Spinal cord (tissue), 10 donors: Measurements from ENCODE around the gene THTPA. TPM values are rescaled to one million over a fixed set of nuclear protein-coding genes. Genes with fewer than 3 reads are reported as not detected.
A peak's percentile ranks its signal among the peaks of the same experiment; 100 is the strongest.
"Not testable (repeated sequence)": the region's sequence is repeated elsewhere in the genome, so short reads cannot be mapped to it uniquely, and the experiment has no call there.

Source experiments
- DNase-seq, 6 donors: peaks; one replicate each; pipeline versions ENCODE4 v3.0.0 to v3.0.0-alpha.2; 2013 to 2015; ENCODE audit warnings: low spot score in 6 of 6, low read depth in 4 of 6
- H3K27ac ChIP-seq: one replicate; pipeline ENCODE4 v1.5.1; 2013; ENCODE audit warnings: low read depth, low read length, control low read depth
- H3K27me3 ChIP-seq: one replicate; pipeline ENCODE4 v1.6.1; 2013; ENCODE audit warnings: low read length; ENCODE audit not compliant: control insufficient read depth, insufficient read depth
- H3K36me3 ChIP-seq: one replicate; pipeline ENCODE4 v1.6.1; 2013; ENCODE audit warnings: low read length; ENCODE audit not compliant: control insufficient read depth, insufficient read depth
- H3K4me1 ChIP-seq: one replicate; pipeline ENCODE4 v1.6.1; 2013; ENCODE audit warnings: low read length; ENCODE audit not compliant: control insufficient read depth, insufficient read depth
- H3K4me3 ChIP-seq: one replicate; pipeline ENCODE4 v1.5.1; 2013; ENCODE audit warnings: low read depth, low read length, control low read depth
- H3K9me3 ChIP-seq: one replicate; pipeline ENCODE4 v1.6.1; 2013; ENCODE audit warnings: low read length; ENCODE audit not compliant: control insufficient read depth, insufficient read depth
- whole genome bisulfite sequencing: methylation state at CpG from one replicate; pipeline ENCODE4 v1.1.5; 2013; ENCODE audit warnings: missing lambda C conversion rate; ENCODE audit not compliant: insufficient coverage; 5-methylcytosine and 5-hydroxymethylcytosine counted together
- polyA plus RNA-seq, 2 donors: library from polyadenylated mRNA; unstranded; fragments of 120-200 nt; gene quantifications; one replicate each; pipeline ENCODE4 v1.2.1, GENCODE V29; 2013; ENCODE audit not compliant: insufficient read length in 2 of 2
- total RNA-seq, 2 donors: library from RNA; depleted of rRNA in 1 of 2; stranded (reverse); fragments of 120-200 nt in 1 of 2; fragments of >200 nt in 1 of 2; gene quantifications; one replicate each; pipeline versions ENCODE4 v1.2.3 to v1.2.4, GENCODE V29; 2013 to 2014
- donor health status: healthy.

The THTPA gene
- total and polyA plus RNA-seq, 4 donors = 15.1 to 36.7 (median 26.0) TPM

DNA sequence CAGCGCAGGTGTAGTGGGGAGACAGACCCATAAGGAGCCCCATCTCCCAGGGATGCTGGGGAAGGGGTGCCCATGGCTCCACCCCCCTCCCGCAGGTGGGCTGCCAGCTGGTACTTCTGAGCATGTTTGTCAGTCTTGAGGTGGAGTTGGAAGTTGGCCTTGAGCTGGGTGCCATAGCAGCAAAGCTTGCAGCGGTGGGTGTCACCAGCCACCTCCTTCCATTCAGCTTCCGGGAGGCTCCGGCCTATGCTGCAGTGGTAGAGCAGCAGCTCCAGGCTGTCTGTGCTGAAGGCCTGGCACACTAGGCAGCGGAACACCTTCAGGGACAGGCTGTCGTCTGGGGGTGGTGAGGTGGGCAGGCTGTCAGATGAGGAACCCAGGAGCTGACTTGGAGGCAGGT, 23.4 kb upstream of the THTPA start:
- peaks cover 83% of the 10 kb centered on the region for H3K36me3 ChIP-seq
- H3K4me3 ChIP-seq = no peak overlapping the region
- 100% methylated on average over 5 of the region's 7 CpGs for WGBS
- H3K9me3 ChIP-seq = no peaks in the 10 kb centered on the region
- DNase-seq = no peak
- no peaks in the 10 kb centered on the region for H3K27me3 ChIP-seq
- H3K4me1 ChIP-seq = peaks cover 37% of the 10 kb centered on the region
- no peak overlapping the region for H3K27ac ChIP-seq

GRCh38 chr14:23533652-23534435, 22.2 kb upstream of the THTPA start:
- Histone ChIP-seq H3K4me1 (peaks cover 37% of the 10 kb centered on the region), H3K36me3 (peaks cover 73% of the 10 kb centered on the region), H3K27ac (no peak overlapping the region), H3K27me3 (no peaks in the 10 kb centered on the region), H3K9me3 (no peaks in the 10 kb centered on the region), H3K4me3 (no peak overlapping the region)
- DNase-seq = no peak
- WGBS = 90% methylated on average over 12 of the region's 16 CpGs

DNA sequence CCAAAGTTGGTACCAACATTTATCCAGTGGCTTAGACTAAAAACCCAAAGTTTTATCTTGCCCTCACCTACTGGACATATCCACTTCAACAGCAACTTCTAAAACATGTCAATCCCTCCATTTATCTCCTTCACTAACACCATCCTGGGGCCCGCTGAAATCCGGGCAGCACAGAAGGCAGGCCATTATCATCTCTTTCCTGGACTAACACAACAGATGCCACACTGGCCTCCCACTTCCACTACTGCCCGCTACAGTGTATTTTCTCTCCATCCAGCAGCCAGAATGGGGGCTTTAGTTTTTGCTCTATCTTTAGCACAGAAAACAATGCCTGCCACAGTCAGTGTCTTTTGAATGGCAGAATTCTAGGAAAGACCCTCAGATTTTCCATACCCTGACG, 20.1 kb upstream of the THTPA start:
- H3K36me3 ChIP-seq = peaks cover 55% of the 10 kb centered on the region

DNA sequence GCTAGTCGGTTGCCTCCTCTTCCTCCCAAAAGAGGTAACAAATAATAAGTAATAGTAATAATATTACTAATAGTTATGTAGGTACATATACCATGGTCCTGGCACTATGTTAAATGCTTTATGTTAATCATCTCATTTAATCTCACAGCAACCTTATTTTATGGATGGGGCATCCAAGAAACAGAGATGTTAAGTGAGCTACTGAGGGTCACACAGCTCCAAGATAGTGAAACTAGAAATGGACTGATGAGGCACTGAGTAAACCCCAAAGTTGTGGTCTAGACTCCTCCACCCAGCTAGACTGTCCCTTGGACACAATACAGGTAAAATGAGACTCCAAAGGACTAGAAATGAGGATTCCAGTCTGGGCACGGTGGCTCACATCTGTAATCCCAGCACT, 19.6 kb upstream of the THTPA start:
- H3K4me1 ChIP-seq = peaks cover 29% of the 10 kb centered on the region
- H3K27me3 ChIP-seq = no peaks in the 10 kb centered on the region
- peaks cover 49% of the 10 kb centered on the region for H3K36me3 ChIP-seq
- no peak overlapping the region for H3K4me3 ChIP-seq
- no peak for DNase-seq
- WGBS = 83% methylated on average over 1 of the region's 2 CpGs
- no peak overlapping the region for H3K27ac ChIP-seq
- H3K9me3 ChIP-seq = no peaks in the 10 kb centered on the region

More for the DNA sequence above, 20.1 kb upstream of the THTPA start:
- Histone ChIP-seq H3K4me1 (peaks cover 35% of the 10 kb centered on the region), H3K9me3 (no peaks in the 10 kb centered on the region), H3K27me3 (no peaks in the 10 kb centered on the region), H3K27ac (no peak overlapping the region), H3K4me3 (no peak overlapping the region)
- no peak for DNase-seq
- WGBS = 76% methylated on average over 3 of the region's 4 CpGs

DNA sequence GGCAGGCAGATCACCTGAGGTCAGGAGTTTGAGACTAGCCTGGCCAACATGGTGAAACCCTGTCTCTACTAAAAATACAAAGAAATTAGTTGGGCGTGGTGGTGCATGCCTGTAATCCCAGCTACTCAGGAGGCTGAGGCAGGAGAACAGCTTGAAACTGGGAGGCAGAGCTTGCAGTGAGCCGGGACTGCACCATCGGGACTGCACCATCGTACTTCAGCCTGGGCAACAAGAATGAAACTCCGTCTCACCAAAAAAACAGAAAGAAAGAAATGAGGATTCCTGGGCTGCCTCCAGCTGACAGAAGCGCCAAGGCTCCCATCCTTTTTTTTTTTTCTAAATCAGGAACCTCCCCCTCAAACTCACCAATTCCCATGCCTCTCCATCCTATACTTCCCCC, 19.2 kb upstream of the THTPA start:
- Histone ChIP-seq H3K4me1 (peaks cover 28% of the 10 kb centered on the region), H3K36me3 (peaks cover 47% of the 10 kb centered on the region)
- H3K4me3 ChIP-seq, H3K27me3 ChIP-seq, H3K9me3 ChIP-seq, H3K27ac ChIP-seq, DNase-seq: not testable (repeated sequence)
- WGBS = 73% methylated on average over 6 of the region's 6 CpGs

- peak in 1 of 6 donors; percentile 58 for DNase-seq
- WGBS = 53% methylated on average over 7 of the region's 13 CpGs
- H3K9me3 ChIP-seq = no peaks in the 10 kb centered on the region
- H3K27me3 ChIP-seq = no peaks in the 10 kb centered on the region
- H3K4me3 ChIP-seq = no peak overlapping the region
- H3K4me1 ChIP-seq = peaks cover 28% of the 10 kb centered on the region
- H3K36me3 ChIP-seq = peaks cover 47% of the 10 kb centered on the region
- H3K27ac ChIP-seq = no peak overlapping the region
Measured at GRCh38 chr14:23537351-23538049, 18.6 kb upstream of the THTPA start.

- peaks cover 28% of the 10 kb centered on the region for H3K4me1 ChIP-seq
- no peaks in the 10 kb centered on the region for H3K9me3 ChIP-seq
- no peak overlapping the region for H3K4me3 ChIP-seq
- peak overlapping the region; percentile 62 for H3K27ac ChIP-seq
- H3K27me3 ChIP-seq = no peaks in the 10 kb centered on the region
- DNase-seq = no peak
- WGBS = 39% methylated on average over 7 of the region's 10 CpGs
- H3K36me3 ChIP-seq = peaks cover 44% of the 10 kb centered on the region
Measured at GRCh38 chr14:23538050-23538718, 17.9 kb upstream of the THTPA start.

- 9% methylated on average over 5 of the region's 7 CpGs for WGBS
- no peaks in the 10 kb centered on the region for H3K9me3 ChIP-seq
- H3K4me1 ChIP-seq = peaks cover 28% of the 10 kb centered on the region
- peaks cover 42% of the 10 kb centered on the region for H3K36me3 ChIP-seq
- peak in 3 of 6 donors; percentile 48 to 90 (median 83) for DNase-seq
- H3K27me3 ChIP-seq = no peaks in the 10 kb centered on the region
- peak overlapping the region; percentile 62 for H3K27ac ChIP-seq
- H3K4me3 ChIP-seq = no peak overlapping the region
Measured at GRCh38 chr14:23538785-23539184, 17.3 kb upstream of the THTPA start.

GRCh38 chr14:23539248-23540140, 16.6 kb upstream of the THTPA start:
- peaks cover 31% of the 10 kb centered on the region for H3K4me1 ChIP-seq
- no peaks in the 10 kb centered on the region for H3K27me3 ChIP-seq
- peaks cover 37% of the 10 kb centered on the region for H3K36me3 ChIP-seq
- no peak overlapping the region for H3K4me3 ChIP-seq
- peak overlapping the region; percentile 62 for H3K27ac ChIP-seq
- peak in 3 of 6 donors; percentile 59 to 90 (median 90) for DNase-seq
- H3K9me3 ChIP-seq = no peaks in the 10 kb centered on the region
- WGBS = 20% methylated on average over 8 of the region's 10 CpGs
